A549 (cell line): ENCODE data around the gene CUL4A. TPM values are rescaled to one million over a fixed set of nuclear protein-coding genes. Genes with fewer than 3 reads are reported as not detected.

Source experiments
- ATAC-seq, 2 experiments: fragments of 200-7000 bp in 1 of 2; fragments of >200 bp in 1 of 2; cut with Nextera tagmentation in 1 of 2; cut with Tn5 transposase in 1 of 2; 3 replicates each; pipeline versions ENCODE4 v1.8.0 to v1.9.1; 2018 to 2020; ENCODE audit warnings: mild to moderate bottlenecking in 1 of 2, moderate library complexity in 1 of 2
- CTCF ChIA-PET: fragments of 300-600 bp; sonication (Branson Sonifier 250); formaldehyde crosslinking; extraction: SDS; loops from one replicate; lab custom pipeline; 2021; ENCODE audit warnings: antibody characterized with exemption, inconsistent platforms; lab: Yijun Ruan, JAX
- POLR2A ChIA-PET: fragments of 350-600 bp; formaldehyde crosslinking; extraction: SDS; loops from one replicate; lab custom pipeline; 2021; ENCODE audit warnings: antibody characterized with exemption, inconsistent platforms; lab: Yijun Ruan, JAX
- DNase-seq, 2 experiments: peaks; one replicate each; pipeline versions ENCODE4 v3.0.0 to v3.0.0-alpha.2; 2011 to 2016; ENCODE audit warnings: low read depth in 1 of 2, low spot score in 1 of 2
- FAIRE-seq: peaks from 2 replicates; lab custom pipeline; 2011; peaks lifted over from hg19 to GRCh38; lab: Jason Lieb, UNC
- H3K27ac ChIP-seq, 2 experiments: fragments of >200 bp; sonication (Bioruptor Twin); formaldehyde crosslinking; 3 replicates each; pipeline ENCODE4 v1.5.1; 2016 to 2017
- H3K4me1 ChIP-seq: fragments of >200 bp; sonication (Bioruptor Twin); formaldehyde crosslinking; 3 replicates; pipeline ENCODE4 v1.6.1; 2016
- H3K4me2 ChIP-seq: fragments of >200 bp; sonication (Bioruptor Twin); formaldehyde crosslinking; 3 replicates; pipeline ENCODE4 v1.6.1; 2016
- H3K4me3 ChIP-seq: fragments of >200 bp; sonication (Bioruptor Twin); formaldehyde crosslinking; 3 replicates; pipeline ENCODE4 v1.5.1; 2016
- H3K9me3 ChIP-seq: fragments of >200 bp; sonication (Bioruptor Twin); formaldehyde crosslinking; 3 replicates; pipeline ENCODE4 v1.6.1; 2016
- BHLHE40 ChIP-seq: IDR thresholded peaks from 2 replicates; pipeline ENCODE4 v1.6.1; 2012; ENCODE audit warnings: low read depth, low read length, inconsistent platforms
- EP300 ChIP-seq, 2 experiments: fragments of >200 bp; sonication (Bioruptor Twin); formaldehyde crosslinking; IDR thresholded peaks; 2 replicates in 1 of 2; 3 replicates in 1 of 2; pipeline ENCODE4 v1.6.1; 2016 to 2017
- FOSB ChIP-seq: fragments of 250-450 bp; sonication (Bioruptor Pico); IDR thresholded peaks from 2 replicates; pipeline ENCODE4 v1.5.0; 2020; ENCODE audit warnings: mild to moderate bottlenecking, moderate library complexity
- FOXS1 ChIP-seq: fragments of 250-450 bp; sonication (Bioruptor Pico); IDR thresholded peaks from 2 replicates; pipeline ENCODE4 v1.5.0; 2020; ENCODE audit warnings: mild to moderate bottlenecking, moderate library complexity
- GATA3 ChIP-seq: IDR thresholded peaks from 2 replicates; pipeline ENCODE4 v1.6.1; 2012; ENCODE audit warnings: borderline replicate concordance
- HOXB5 ChIP-seq: fragments of 250-450 bp; sonication (Bioruptor Pico); IDR thresholded peaks from 2 replicates; pipeline ENCODE4 v1.5.0; 2020; ENCODE audit warnings: mild to moderate bottlenecking, moderate library complexity
- JUNB ChIP-seq: fragments of >200 bp; sonication (Bioruptor Twin); formaldehyde crosslinking; IDR thresholded peaks from 2 replicates; pipeline ENCODE4 v1.6.1; 2016
- KDM1A ChIP-seq: fragments of 200-600 bp; sonication (generic); IDR thresholded peaks from 2 replicates; pipeline ENCODE4 v1.6.1; 2016; ENCODE audit warnings: low read depth, mild to moderate bottlenecking
- MAFK ChIP-seq: fragments of 450-650 bp; IDR thresholded peaks from 2 replicates; pipeline ENCODE4 v1.6.1; 2014; ENCODE audit not compliant: partially characterized antibody
- MAZ ChIP-seq: fragments of 150-350 bp; IDR thresholded peaks from 2 replicates; pipeline ENCODE4 v1.6.1; 2014; ENCODE audit warnings: antibody characterized with exemption, low read depth, low read length, borderline replicate concordance
- NFE2L2 ChIP-seq: fragments of 150-350 bp; conservative IDR thresholded peaks from 2 replicates; pipeline ENCODE4 v1.6.1; 2014; ENCODE audit warnings: low read length
- NR3C1 ChIP-seq: fragments of >200 bp; sonication (Bioruptor Twin); formaldehyde crosslinking; IDR thresholded peaks from 3 replicates; pipeline ENCODE4 v1.6.1; 2017
- PHF8 ChIP-seq: fragments of 200-600 bp; sonication (generic); IDR thresholded peaks from 2 replicates; pipeline ENCODE4 v1.6.1; 2016; ENCODE audit warnings: low read depth, mild to moderate bottlenecking, antibody characterized with exemption, moderate library complexity, borderline replicate concordance
- RAD21 ChIP-seq, 2 experiments: fragments of >200 bp in 1 of 2; sonication (Bioruptor Twin) in 1 of 2; formaldehyde crosslinking in 1 of 2; IDR thresholded peaks in 1 of 2; conservative IDR thresholded peaks in 1 of 2; 2 replicates in 1 of 2; 3 replicates in 1 of 2; pipeline ENCODE4 v1.6.1; 2012 to 2018; ENCODE audit warnings: inconsistent platforms in 1 of 2
- RCOR1 ChIP-seq: fragments of 150-350 bp; IDR thresholded peaks from 2 replicates; pipeline ENCODE4 v1.6.1; 2014; ENCODE audit warnings: antibody characterized with exemption, low read length, low read depth
- RFX5 ChIP-seq: fragments of 450-650 bp; IDR thresholded peaks from 2 replicates; pipeline ENCODE4 v1.7.1; 2014; ENCODE audit warnings: antibody characterized with exemption, mild to moderate bottlenecking, moderate library complexity
- RNF2 ChIP-seq: fragments of 200-600 bp; sonication (generic); IDR thresholded peaks from 2 replicates; pipeline ENCODE4 v1.6.1; 2016; ENCODE audit warnings: low read depth, mild to moderate bottlenecking, antibody characterized with exemption, moderate library complexity, borderline replicate concordance
- SMC3 ChIP-seq: fragments of >200 bp; sonication (Bioruptor Twin); formaldehyde crosslinking; IDR thresholded peaks from 3 replicates; pipeline ENCODE4 v1.6.1; 2018; ENCODE audit warnings: inconsistent platforms
- ZFP36 ChIP-seq: fragments of 450-650 bp; IDR thresholded peaks from 2 replicates; pipeline ENCODE4 v1.6.1; 2014; ENCODE audit warnings: borderline replicate concordance; ENCODE audit not compliant: partially characterized antibody
- ZNF302 ChIP-seq: fragments of 250-450 bp; sonication (Bioruptor Pico); IDR thresholded peaks from 2 replicates; pipeline ENCODE4 v1.9.0; 2021; ENCODE audit warnings: inconsistent platforms, mild to moderate bottlenecking, moderate library complexity
- ZSCAN20 ChIP-seq: fragments of 250-450 bp; sonication (Bioruptor Pico); IDR thresholded peaks from 2 replicates; pipeline ENCODE4 v1.8.0; 2022; ENCODE audit warnings: mild to moderate bottlenecking, moderate library complexity
- WGBS: methylation state at CpG from one replicate; pipeline ENCODE4 v1.1.6; 2017; ENCODE audit errors: missing lambda C conversion rate; 5-methylcytosine and 5-hydroxymethylcytosine counted together
- polyA plus RNA-seq, 4 experiments: library from polyadenylated mRNA; depleted of rRNA in 3 of 4; stranded (reverse); fragments of >200 nt; fragmentation: RNase III in 1 of 4; extraction: RNeasy Plus Mini Kit Qiagen cat#74134 plus additional on column Dnase treatment in 1 of 4; gene quantifications; 2 replicates in 3 of 4; 3 replicates in 1 of 4; pipeline ENCODE4 v1.2.3, GENCODE V29; 2011 to 2017
- TF ChIP-seq, protein P1 (sequence below): fragments of 200-600 bp; sonication (generic); IDR thresholded peaks from 2 replicates; pipeline ENCODE4 v1.6.1; 2016; ENCODE audit warnings: antibody characterized with exemption, mild to moderate bottlenecking, moderate library complexity
- TF ChIP-seq, protein P2 (sequence below): IDR thresholded peaks from 2 replicates; pipeline ENCODE4 v1.6.1; 2012; ENCODE audit warnings: low read depth, borderline replicate concordance
- TF ChIP-seq, protein P3 (sequence below): fragments of 250-450 bp; sonication (Bioruptor Pico); IDR thresholded peaks from 2 replicates; pipeline ENCODE4 v1.5.0; 2021; ENCODE audit warnings: mild to moderate bottlenecking, moderate library complexity, borderline replicate concordance
- TF ChIP-seq, protein P4 (sequence below): fragments of >200 bp; sonication (Bioruptor Twin); formaldehyde crosslinking; IDR thresholded peaks from 3 replicates; pipeline ENCODE4 v1.6.1; 2016
- TF ChIP-seq, protein P5 (sequence below): IDR thresholded peaks from 2 replicates; pipeline ENCODE4 v1.6.1; 2012

The CUL4A gene
- polyA plus RNA-seq, 2 of the 4 experiments (the other 2 are of a cell fraction), result 49.6 to 55.4 TPM

DNA sequence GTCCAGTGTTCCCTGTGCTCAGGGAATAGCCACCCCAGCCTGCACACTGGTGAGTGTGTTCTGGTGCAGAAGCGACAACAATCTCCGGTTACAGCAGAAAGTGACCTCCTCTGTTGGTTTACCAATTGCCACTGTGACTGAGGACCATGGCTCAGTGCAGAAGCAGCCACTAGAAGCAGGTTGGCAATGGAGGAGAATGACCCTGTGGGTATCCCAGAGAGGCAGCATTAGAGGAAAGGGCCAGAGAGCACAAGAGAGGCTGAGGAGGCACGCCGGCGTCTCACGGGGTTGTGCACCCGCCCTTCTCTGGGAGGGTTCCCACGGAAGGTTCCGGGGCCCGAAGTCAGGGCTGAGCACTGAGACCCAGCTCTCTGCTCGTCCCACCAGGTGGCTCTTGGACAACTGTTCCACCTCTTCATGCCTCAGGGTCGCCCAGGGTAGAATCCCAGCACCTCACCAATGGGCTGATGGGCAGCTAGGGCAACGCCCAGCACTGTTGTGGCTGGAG lies 36.9 kb upstream of the CUL4A start:
- 98% methylated on average over 10 of the region's 13 CpGs for WGBS
- CTCF ChIA-PET, result interaction anchor here (1.2 kb wide), 1 partner anchor 16 kb away, joined by 3 read pairs; no protein-coding TSS in a partner anchor

DNA sequence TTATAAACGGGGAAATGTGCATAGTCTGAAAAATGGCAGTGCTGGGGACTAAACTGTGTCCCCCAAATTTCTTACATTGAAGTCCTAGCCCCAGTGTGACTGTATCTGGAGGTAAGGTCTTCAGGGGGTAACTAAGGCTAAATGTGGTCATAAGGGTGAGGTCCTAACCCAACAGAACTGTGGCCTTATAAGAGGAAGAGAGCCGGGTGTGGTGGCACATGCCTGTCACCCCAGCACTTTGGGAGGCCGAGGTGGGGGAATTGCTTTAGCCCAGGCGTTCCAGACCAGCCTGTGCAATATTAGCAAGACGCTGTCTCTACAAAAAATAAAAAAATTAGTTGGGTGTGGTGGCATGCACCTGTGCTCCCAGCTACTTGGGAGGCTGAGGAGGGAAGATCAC lies 33.1 kb upstream of the CUL4A start:
- ChIA-PET CTCF (no interaction called here), POLR2A (interaction anchor here (0.6 kb wide), 1 partner anchor 184 kb away, joined by 3 read pairs; no protein-coding TSS in a partner anchor)
- ATAC-seq, result peak in 1 of 2 experiments; percentile 58; a peak in 1 of 6 replicates
- 0 out of 3 replicates have a peak, but pooled peaks cover 5% of the 10 kb centered on the region for H3K4me1 ChIP-seq
- no peak for DNase-seq
- H3K27ac ChIP-seq, result no peak overlapping the region
- H3K4me3 ChIP-seq, result no peak overlapping the region
- no peak for TF ChIP-seq JUNB
- TF ChIP-seq, protein P1, sequence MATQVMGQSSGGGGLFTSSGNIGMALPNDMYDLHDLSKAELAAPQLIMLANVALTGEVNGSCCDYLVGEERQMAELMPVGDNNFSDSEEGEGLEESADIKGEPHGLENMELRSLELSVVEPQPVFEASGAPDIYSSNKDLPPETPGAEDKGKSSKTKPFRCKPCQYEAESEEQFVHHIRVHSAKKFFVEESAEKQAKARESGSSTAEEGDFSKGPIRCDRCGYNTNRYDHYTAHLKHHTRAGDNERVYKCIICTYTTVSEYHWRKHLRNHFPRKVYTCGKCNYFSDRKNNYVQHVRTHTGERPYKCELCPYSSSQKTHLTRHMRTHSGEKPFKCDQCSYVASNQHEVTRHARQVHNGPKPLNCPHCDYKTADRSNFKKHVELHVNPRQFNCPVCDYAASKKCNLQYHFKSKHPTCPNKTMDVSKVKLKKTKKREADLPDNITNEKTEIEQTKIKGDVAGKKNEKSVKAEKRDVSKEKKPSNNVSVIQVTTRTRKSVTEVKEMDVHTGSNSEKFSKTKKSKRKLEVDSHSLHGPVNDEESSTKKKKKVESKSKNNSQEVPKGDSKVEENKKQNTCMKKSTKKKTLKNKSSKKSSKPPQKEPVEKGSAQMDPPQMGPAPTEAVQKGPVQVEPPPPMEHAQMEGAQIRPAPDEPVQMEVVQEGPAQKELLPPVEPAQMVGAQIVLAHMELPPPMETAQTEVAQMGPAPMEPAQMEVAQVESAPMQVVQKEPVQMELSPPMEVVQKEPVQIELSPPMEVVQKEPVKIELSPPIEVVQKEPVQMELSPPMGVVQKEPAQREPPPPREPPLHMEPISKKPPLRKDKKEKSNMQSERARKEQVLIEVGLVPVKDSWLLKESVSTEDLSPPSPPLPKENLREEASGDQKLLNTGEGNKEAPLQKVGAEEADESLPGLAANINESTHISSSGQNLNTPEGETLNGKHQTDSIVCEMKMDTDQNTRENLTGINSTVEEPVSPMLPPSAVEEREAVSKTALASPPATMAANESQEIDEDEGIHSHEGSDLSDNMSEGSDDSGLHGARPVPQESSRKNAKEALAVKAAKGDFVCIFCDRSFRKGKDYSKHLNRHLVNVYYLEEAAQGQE, result no peak
- TF ChIP-seq RAD21 (conservative IDR thresholded peaks at IDR 0.05 in 1 of 2, IDR thresholded peaks at IDR 0.05 in 1 of 2), result no peak
- TF ChIP-seq, protein P2, sequence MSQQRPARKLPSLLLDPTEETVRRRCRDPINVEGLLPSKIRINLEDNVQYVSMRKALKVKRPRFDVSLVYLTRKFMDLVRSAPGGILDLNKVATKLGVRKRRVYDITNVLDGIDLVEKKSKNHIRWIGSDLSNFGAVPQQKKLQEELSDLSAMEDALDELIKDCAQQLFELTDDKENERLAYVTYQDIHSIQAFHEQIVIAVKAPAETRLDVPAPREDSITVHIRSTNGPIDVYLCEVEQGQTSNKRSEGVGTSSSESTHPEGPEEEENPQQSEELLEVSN, result no peak
- TF ChIP-seq, protein P3, sequence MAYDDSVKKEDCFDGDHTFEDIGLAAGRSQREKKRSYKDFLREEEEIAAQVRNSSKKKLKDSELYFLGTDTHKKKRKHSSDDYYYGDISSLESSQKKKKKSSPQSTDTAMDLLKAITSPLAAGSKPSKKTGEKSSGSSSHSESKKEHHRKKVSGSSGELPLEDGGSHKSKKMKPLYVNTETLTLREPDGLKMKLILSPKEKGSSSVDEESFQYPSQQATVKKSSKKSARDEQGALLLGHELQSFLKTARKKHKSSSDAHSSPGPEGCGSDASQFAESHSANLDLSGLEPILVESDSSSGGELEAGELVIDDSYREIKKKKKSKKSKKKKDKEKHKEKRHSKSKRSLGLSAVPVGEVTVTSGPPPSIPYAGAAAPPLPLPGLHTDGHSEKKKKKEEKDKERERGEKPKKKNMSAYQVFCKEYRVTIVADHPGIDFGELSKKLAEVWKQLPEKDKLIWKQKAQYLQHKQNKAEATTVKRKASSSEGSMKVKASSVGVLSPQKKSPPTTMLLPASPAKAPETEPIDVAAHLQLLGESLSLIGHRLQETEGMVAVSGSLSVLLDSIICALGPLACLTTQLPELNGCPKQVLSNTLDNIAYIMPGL, result no peak
- no peak for TF ChIP-seq NFE2L2
- no peak for TF ChIP-seq RFX5
- TF ChIP-seq SMC3, result no peak
- TF ChIP-seq KDM1A, result no peak
- TF ChIP-seq FOSB (CRISPR knock-in tag), result no peak
- TF ChIP-seq MAFK, result no peak
- no peak for TF ChIP-seq BHLHE40
- no peak for TF ChIP-seq GATA3
- TF ChIP-seq RNF2, result no peak
- no peak for TF ChIP-seq EP300 (IDR thresholded peaks at IDR 0.05)
- TF ChIP-seq, protein P4, sequence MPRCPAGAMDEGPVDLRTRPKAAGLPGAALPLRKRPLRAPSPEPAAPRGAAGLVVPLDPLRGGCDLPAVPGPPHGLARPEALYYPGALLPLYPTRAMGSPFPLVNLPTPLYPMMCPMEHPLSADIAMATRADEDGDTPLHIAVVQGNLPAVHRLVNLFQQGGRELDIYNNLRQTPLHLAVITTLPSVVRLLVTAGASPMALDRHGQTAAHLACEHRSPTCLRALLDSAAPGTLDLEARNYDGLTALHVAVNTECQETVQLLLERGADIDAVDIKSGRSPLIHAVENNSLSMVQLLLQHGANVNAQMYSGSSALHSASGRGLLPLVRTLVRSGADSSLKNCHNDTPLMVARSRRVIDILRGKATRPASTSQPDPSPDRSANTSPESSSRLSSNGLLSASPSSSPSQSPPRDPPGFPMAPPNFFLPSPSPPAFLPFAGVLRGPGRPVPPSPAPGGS, result no peak
- no peak for TF ChIP-seq PHF8
- TF ChIP-seq RCOR1, result no peak
- no peak for TF ChIP-seq MAZ
- no peak for FAIRE-seq
- WGBS, result 74% methylated on average over 5 of the region's 5 CpGs
- no peaks in the 10 kb centered on the region for H3K9me3 ChIP-seq
- H3K4me2 ChIP-seq, result no peak overlapping the region

More for the DNA sequence above, 36.9 kb upstream of the CUL4A start:
- Histone ChIP-seq H3K4me3 (no peak overlapping the region), H3K27ac (no peak overlapping the region), H3K9me3 (no peaks in the 10 kb centered on the region), H3K4me1 (no peaks in the 10 kb centered on the region), H3K4me2 (no peak overlapping the region)
- DNase-seq (no peak), FAIRE-seq (no peak), ATAC-seq (no peak)
- POLR2A ChIA-PET, result no interaction called here
- TF ChIP-seq, protein P5, sequence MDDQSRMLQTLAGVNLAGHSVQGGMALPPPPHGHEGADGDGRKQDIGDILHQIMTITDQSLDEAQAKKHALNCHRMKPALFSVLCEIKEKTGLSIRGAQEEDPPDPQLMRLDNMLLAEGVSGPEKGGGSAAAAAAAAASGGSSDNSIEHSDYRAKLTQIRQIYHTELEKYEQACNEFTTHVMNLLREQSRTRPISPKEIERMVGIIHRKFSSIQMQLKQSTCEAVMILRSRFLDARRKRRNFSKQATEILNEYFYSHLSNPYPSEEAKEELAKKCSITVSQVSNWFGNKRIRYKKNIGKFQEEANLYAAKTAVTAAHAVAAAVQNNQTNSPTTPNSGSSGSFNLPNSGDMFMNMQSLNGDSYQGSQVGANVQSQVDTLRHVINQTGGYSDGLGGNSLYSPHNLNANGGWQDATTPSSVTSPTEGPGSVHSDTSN, result no peak
- TF ChIP-seq NR3C1 (no peak), GATA3 (no peak), ZSCAN20 (no peak), EP300 (IDR thresholded peaks at IDR 0.05) (no peak), MAZ (no peak), ZNF302 (no peak), HOXB5 (CRISPR knock-in tag) (no peak), ZFP36 (no peak), FOXS1 (CRISPR knock-in tag) (no peak)
- TF ChIP-seq, protein P4, result no peak
